ENCODE results near the gene ARPC1B.

DNA sequence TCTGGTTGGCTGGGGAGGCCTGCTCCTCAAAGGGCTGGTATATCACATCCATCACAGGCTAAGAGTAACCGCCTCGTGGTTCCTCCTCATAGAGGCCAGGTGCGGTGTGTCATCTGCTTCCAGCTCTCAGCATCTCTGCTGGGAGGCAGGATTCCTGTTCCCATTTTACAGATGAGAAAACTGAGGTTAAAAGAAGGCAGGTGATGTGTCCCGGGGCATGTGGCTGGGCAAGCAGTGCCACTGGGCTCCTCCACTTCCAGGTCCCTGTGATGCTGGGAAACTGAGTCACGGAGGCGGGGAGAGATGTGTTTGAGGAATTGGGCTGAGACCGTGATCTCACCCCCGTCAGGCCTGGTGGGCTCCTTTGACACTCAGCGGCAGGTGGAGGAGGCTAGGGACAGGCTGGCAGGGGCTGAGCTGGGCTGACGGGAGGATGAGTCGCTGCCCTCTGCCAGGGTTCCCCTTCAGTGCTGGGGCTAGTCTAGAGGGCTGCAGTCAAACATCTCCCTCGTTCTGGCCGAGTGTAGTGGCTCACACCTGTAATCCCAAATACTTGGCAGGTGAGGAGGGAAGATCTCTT is 9.4 kb downstream of the ARPC1B start:
- no peak for TF ChIP-seq POLR2AphosphoS5 (IDR thresholded peaks at IDR 0.05; ENCODE audit: borderline replicate concordance, low read depth, low read length)
- TF ChIP-seq EZH2 (IDR thresholded peaks at IDR 0.05), result no peak
